Liver (tissue), 9 donors: ENCODE data around the gene IQCH. TPM values are rescaled to one million over a fixed set of nuclear protein-coding genes. Genes with fewer than 3 reads are reported as not detected.
"Not testable (repeated sequence)": the region's sequence is repeated elsewhere in the genome, so short reads cannot be mapped to it uniquely, and the experiment has no call there.

Experiments
- DNase-seq: peaks from one replicate; pipeline ENCODE4 v3.0.0-alpha.2; 2017; ENCODE audit warnings: low spot score
- H3K27ac ChIP-seq, 2 donors: one replicate each; pipeline ENCODE4 v1.7.0; 2013; ENCODE audit warnings: inconsistent platforms in 2 of 2, low read length in 2 of 2, control low read depth in 1 of 2, low read depth in 1 of 2, mild to moderate bottlenecking in 1 of 2
- H3K27me3 ChIP-seq, 4 donors: one replicate each; pipeline versions ENCODE4 v1.6.1 to v1.7.0; 2013; ENCODE audit warnings: low read length in 3 of 4, inconsistent platforms in 1 of 4, mild to moderate bottlenecking in 1 of 4, moderate library complexity in 1 of 4; ENCODE audit not compliant: control insufficient read depth in 4 of 4, insufficient read depth in 4 of 4
- H3K36me3 ChIP-seq, 4 donors: one replicate each; pipeline versions ENCODE4 v1.6.1 to v1.7.0; 2013; ENCODE audit warnings: low read length in 3 of 4, mild to moderate bottlenecking in 3 of 4, low read depth in 1 of 4, moderate library complexity in 1 of 4; ENCODE audit not compliant: control insufficient read depth in 4 of 4, insufficient read depth in 3 of 4
- H3K4me1 ChIP-seq, 4 donors: one replicate each; pipeline versions ENCODE4 v1.6.1 to v1.7.0; 2013; ENCODE audit warnings: low read length in 3 of 4, mild to moderate bottlenecking in 3 of 4, moderate library complexity in 1 of 4; ENCODE audit not compliant: control insufficient read depth in 4 of 4, insufficient read depth in 4 of 4
- H3K4me3 ChIP-seq, 3 donors: one replicate each; pipeline versions ENCODE4 v1.6.1 to v1.7.0; 2013; ENCODE audit warnings: low read length in 3 of 3, control low read depth in 1 of 3, low read depth in 1 of 3, mild to moderate bottlenecking in 1 of 3
- H3K9ac ChIP-seq, 2 donors: one replicate each; pipeline ENCODE4 v1.7.0; 2013; ENCODE audit warnings: low read length in 2 of 2, mild to moderate bottlenecking in 2 of 2, moderate library complexity in 2 of 2, control low read depth in 1 of 2, low read depth in 1 of 2
- H3K9me3 ChIP-seq, 4 donors: one replicate each; pipeline versions ENCODE4 v1.6.1 to v1.7.0; 2013; ENCODE audit warnings: low read length in 3 of 4; ENCODE audit not compliant: control insufficient read depth in 4 of 4
- ATF3 ChIP-seq: IDR thresholded peaks from 2 replicates; pipeline ENCODE4 v1.6.1; 2016; ENCODE audit warnings: antibody characterized with exemption
- FOXA1 ChIP-seq: IDR thresholded peaks from 2 replicates; pipeline ENCODE4 v1.6.1; 2016; ENCODE audit warnings: antibody characterized with exemption
- FOXA2 ChIP-seq: IDR thresholded peaks from 2 replicates; pipeline ENCODE4 v1.6.1; 2016; ENCODE audit warnings: antibody characterized with exemption
- GABPA ChIP-seq, 2 donors: IDR thresholded peaks in 1 of 2; conservative IDR thresholded peaks in 1 of 2; 2 replicates each; pipeline ENCODE4 v1.6.1; 2016; ENCODE audit warnings: antibody characterized with exemption in 2 of 2, mild to moderate bottlenecking in 1 of 2, moderate library complexity in 1 of 2
- HNF4A ChIP-seq, 2 donors: conservative IDR thresholded peaks; 2 replicates each; pipeline ENCODE4 v1.6.1; 2016; ENCODE audit warnings: antibody characterized with exemption in 2 of 2, mild to moderate bottlenecking in 2 of 2
- HNF4G ChIP-seq: IDR thresholded peaks from 2 replicates; pipeline ENCODE4 v1.6.1; 2016; ENCODE audit warnings: antibody characterized with exemption
- JUND ChIP-seq, 2 donors: IDR thresholded peaks; 2 replicates each; pipeline ENCODE4 v1.6.1; 2016; ENCODE audit warnings: antibody characterized with exemption in 2 of 2
- MAX ChIP-seq: IDR thresholded peaks from 2 replicates; pipeline ENCODE4 v1.6.1; 2016; ENCODE audit warnings: antibody characterized with exemption
- NR2F2 ChIP-seq: IDR thresholded peaks from 2 replicates; pipeline ENCODE4 v1.6.1; 2016; ENCODE audit warnings: antibody characterized with exemption
- REST ChIP-seq: IDR thresholded peaks from 2 replicates; pipeline ENCODE4 v1.6.1; 2016; ENCODE audit warnings: antibody characterized with exemption, mild to moderate bottlenecking
- SP1 ChIP-seq: IDR thresholded peaks from 2 replicates; pipeline ENCODE4 v1.6.1; 2018; ENCODE audit warnings: antibody characterized with exemption, mild to moderate bottlenecking
- TAF1 ChIP-seq: conservative IDR thresholded peaks from 2 replicates; pipeline ENCODE4 v1.6.1; 2016; ENCODE audit warnings: antibody characterized with exemption, mild to moderate bottlenecking
- YY1 ChIP-seq: IDR thresholded peaks from 2 replicates; pipeline ENCODE4 v1.6.1; 2016; ENCODE audit warnings: antibody characterized with exemption, mild to moderate bottlenecking
- ZBTB33 ChIP-seq: IDR thresholded peaks from 2 replicates; pipeline ENCODE4 v1.6.1; 2016; ENCODE audit warnings: antibody characterized with exemption
- WGBS: extraction: QIAGEN DNeasy Blood & Tissue Kit; methylation state at CpG from one replicate; pipeline ENCODE4 v1.1.7; 2013; 5-methylcytosine and 5-hydroxymethylcytosine counted together
- polyA plus RNA-seq, 2 donors: library from polyadenylated mRNA; stranded (reverse) in 1 of 2; unstranded in 1 of 2; fragments of 200-250 nt in 1 of 2; fragments of >200 nt in 1 of 2; fragmentation: Nextera tagmentation in 1 of 2; extraction: Ambion mirVana in 1 of 2; gene quantifications; one replicate each; pipeline versions ENCODE4 v1.2.1 to v1.2.3, GENCODE V29; 2013 to 2015
- total RNA-seq, 2 donors: library from RNA; depleted of rRNA; stranded (reverse); fragments of >200 nt; gene quantifications; one replicate each; pipeline ENCODE4 v1.2.3, GENCODE V29; 2014
- donor health status: healthy.
- donor health status: healthy.
- donor health status: healthy.
- donor health status: healthy.
- donor health status: healthy.

IQCH gene
- total and polyA plus RNA-seq, 4 donors: 0.23 to 1.6 (median 0.86) TPM

GRCh38 chr15:67246606-67247005 is 8.0 kb upstream of the IQCH start:
- H3K36me3 ChIP-seq, H3K27ac ChIP-seq, H3K4me3 ChIP-seq, H3K4me1 ChIP-seq, H3K9ac ChIP-seq, H3K27me3 ChIP-seq, H3K9me3 ChIP-seq, DNase-seq: not testable (repeated sequence)
- WGBS: 96% methylated on average over 5 of the region's 5 CpGs

GRCh38 chr15:67248011-67248505 is 6.5 kb upstream of the IQCH start:
- DNase-seq: no peak
- peaks cover 0 to 1% (median 0%) of the 10 kb centered on the region in 4 donors for H3K4me1 ChIP-seq

More at GRCh38 chr15:67248011-67248505, 6.5 kb upstream of the IQCH start:
- Histone ChIP-seq H3K9me3 (no peaks in the 10 kb centered on the region), H3K27me3 (no peaks in the 10 kb centered on the region), H3K9ac (no peak overlapping the region), H3K27ac (no peak overlapping the region), H3K4me3 (no peak overlapping the region), H3K36me3 (peaks cover 0 to 2% (median 0%) of the 10 kb centered on the region in 4 donors)
- TF ChIP-seq FOXA1: no peak
- TF ChIP-seq GABPA (IDR thresholded peaks at IDR 0.05 in 1 of 2, conservative IDR thresholded peaks at IDR 0.05 in 1 of 2): no peak
- TF ChIP-seq ZBTB33: no peak
- no peak for TF ChIP-seq TAF1
- no peak for TF ChIP-seq FOXA2
- no peak for TF ChIP-seq MAX
- TF ChIP-seq HNF4G: no peak
- no peak for TF ChIP-seq JUND (IDR thresholded peaks at IDR 0.05)
- TF ChIP-seq SP1: no peak
- no peak for TF ChIP-seq NR2F2
- no peak for TF ChIP-seq HNF4A (conservative IDR thresholded peaks at IDR 0.05)
- TF ChIP-seq ATF3: no peak
- TF ChIP-seq YY1: no peak
- TF ChIP-seq REST: no peak
